HG02885 (cell line): ENCODE results near the gene SSC4D.
"Not testable (repeated sequence)": the region's sequence is repeated elsewhere in the genome, so short reads cannot be mapped to it uniquely, and the experiment has no call there.

ENCODE experiments used
- ATAC-seq: cut with Tn5 transposase; IDR thresholded peaks from one replicate; pipeline ENCODE4 v1.9.1; 2021; ENCODE audit warnings: mild to moderate bottlenecking; ENCODE audit not compliant: unreplicated experiment, poor library complexity

SSC4D gene

GRCh38 chr7:76423666-76424412 lies 14.3 kb upstream of the SSC4D start:
- ATAC-seq, result no peak

DNA sequence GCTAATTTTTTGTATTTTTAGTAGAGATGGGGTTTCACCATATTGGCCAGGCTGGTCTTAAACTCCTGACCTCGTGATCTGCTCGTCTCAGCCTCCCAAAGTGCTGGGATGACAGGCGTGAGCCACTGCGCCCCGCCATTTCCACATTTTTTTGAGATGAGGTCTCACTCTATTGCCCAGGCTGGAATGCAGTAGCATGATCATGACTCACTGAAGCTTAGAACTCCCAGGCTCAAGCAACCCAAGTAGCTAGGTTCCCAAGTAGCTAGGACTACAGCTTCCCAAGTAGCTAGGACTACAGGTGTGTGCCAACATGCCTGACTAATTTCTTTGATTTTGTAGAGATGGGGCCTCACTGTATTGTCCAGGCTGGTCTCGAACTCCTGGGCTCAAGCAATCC lies 11.6 kb upstream of the SSC4D start:
- ATAC-seq, result not testable (repeated sequence)

GRCh38 chr7:76417654-76418310 lies 8.3 kb upstream of the SSC4D start:
- ATAC-seq, result not testable (repeated sequence)

GRCh38 chr7:76412249-76412648 lies 2.8 kb upstream of the SSC4D start:
- ATAC-seq, result no peak

DNA sequence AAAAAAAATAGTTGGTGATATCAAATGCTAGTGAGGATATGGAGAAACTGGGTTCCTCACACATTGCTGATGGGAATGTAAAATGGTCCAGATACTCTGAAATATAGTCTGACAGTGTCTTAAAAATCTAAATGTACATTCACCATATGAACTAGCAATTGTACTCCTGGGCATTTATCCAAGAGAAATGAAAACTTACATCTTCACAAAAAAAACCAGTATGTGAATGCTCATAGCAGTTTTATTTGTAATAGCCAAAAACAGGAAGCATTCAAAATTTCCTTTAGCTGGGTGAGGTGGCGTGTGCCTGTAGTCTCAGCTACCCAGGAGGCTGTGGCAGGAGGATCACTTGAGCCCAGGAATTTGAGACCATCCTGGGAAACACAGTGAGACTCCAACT lies 2.1 kb upstream of the SSC4D start:
- no peak for ATAC-seq

GRCh38 chr7:76408121-76408560 lies 1.4 kb downstream of the SSC4D start:
- ATAC-seq, result no peak

- ATAC-seq, result no peak
Measured at GRCh38 chr7:76407718-76408117, 1.8 kb downstream of the SSC4D start.

DNA sequence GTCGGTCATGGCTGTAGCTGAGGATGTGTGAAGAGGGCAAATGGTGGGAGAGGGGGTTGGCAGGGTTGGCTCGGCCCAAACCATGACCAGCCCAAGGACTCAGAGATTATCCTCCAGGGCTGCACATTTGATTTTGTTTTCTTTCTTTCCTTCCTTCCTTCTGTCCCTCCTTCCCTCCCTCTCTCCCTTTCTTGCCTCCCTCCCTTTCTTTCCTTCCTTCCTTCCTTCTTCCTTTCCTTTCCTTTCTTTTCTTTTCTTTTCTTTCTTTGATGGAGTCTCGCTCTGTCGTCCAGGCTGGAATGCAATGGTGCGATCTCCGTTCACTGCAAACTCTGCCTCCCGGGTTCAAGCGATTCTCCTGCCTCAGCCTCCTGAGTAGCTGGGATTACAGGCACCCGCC lies 3.8 kb downstream of the SSC4D start:
- ATAC-seq, result no peak

DNA sequence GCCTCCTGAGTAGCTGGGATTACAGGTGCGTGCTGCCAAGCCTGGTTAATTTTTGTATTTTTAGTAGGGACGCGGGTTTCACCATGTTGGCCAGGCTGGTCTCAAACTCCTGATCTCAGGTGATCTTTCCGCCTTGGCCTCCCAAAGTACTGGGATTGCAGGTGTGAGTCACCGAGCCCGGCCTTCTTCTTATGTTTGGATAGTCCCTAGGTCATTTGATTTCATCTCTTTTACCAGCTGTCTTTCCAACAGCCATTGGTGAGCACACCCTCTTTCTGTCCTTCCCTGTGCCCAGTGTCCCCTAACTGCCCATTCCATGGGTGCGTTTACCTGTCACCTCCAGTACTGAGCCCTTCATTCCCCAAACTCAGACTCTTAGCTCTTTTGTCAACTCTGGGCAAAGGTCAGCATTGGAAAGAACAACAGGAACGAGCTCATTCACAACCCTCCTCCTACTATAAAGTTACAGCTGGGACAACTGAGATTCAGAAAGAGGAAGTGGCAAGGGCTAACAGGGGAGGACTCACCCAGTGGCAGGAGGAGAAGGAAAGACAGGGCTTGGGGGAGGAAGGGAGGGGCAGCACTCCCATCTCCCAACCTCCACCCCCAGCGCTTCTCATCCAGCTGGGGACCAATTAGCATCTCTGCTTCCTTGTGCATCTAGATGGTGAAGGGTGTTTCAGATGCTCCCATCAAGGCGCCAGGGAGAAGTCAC lies 5.6 kb downstream of the SSC4D start:
- no peak for ATAC-seq

DNA sequence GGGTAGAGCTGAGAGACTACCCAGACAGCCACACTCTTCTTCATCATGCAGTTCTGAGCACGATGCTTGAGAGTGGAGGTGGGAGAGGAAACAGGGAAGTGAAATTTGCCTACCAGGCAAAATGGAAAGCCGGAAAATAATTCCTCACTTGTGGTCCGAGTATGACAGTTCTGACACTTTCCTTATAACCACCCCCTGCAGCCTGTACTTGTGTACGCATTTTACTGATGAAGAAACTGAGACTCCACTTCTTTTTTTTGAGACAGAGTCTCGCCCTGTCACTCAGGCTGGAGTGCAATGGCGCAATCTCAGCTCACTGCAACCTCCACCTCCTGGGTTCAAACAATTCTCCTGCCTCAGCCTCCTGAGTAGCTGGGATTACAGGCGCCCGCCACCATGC lies 6.4 kb downstream of the SSC4D start:
- ATAC-seq, result not testable (repeated sequence)

DNA sequence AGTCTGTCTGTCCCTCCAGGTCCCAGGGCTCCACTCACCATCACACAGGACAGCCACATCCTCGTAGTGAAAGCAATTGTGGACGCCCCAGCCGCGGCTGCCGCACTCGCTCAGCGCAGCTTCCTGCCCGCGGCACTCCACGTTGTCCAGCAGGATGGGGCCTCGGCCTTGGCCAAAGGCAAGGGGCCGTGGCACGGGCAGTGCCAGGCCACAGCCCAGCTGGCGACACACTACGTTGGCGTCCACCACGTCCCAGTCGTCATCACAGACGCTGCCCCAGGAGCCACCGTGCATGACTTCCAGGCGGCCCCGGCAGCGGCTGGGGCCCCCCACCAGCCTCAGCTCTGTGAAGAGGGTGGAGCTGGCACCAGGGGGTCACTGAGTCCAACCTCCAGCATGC lies 9.2 kb downstream of the SSC4D start:
- ATAC-seq, result no peak

GRCh38 chr7:76397409-76398183 lies 11.9 kb downstream of the SSC4D start:
- peak; percentile 33 for ATAC-seq

- no peak for ATAC-seq
Measured at GRCh38 chr7:76396864-76397263, 12.6 kb downstream of the SSC4D start.

- no peak for ATAC-seq
Measured at GRCh38 chr7:76395965-76396726, 13.4 kb downstream of the SSC4D start.

DNA sequence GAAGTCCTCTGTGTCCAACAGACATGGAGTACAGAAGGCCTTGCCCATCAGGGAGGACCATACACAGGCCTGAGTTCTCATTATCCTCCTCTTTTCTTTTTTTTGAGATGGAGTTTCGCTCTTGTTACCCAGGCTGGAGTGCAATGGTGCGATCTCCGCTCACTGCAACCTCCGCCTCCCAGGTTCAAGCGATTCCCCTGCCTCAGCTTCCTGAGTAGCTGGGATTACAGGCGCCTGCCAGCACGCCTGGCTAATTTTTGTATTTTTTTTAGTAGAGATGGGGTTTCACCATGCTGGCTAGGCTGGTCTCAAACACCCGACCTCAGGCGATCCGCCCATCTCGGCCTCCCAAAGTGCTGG lies 13.9 kb downstream of the SSC4D start:
- ATAC-seq, result not testable (repeated sequence)

DNA sequence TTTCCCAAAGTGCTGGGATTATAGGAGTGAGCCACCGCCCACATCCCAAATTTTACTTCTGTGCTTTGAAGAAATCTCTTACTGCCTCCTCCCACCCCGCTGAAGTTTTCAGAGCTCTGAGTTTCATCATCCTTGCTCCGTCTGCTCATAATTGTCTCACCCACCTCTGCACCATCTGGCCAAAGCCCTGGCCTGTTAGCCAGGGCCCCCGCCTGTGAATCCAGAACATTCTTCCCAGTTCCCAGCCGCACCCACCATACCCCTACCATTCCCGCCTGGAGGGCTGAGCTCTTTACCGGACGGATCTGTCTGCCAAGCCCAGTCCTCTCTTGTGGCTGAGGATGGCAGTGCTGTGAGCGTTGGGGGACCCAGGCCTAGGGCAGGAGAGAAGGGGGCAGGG lies 14.5 kb downstream of the SSC4D start:
- ATAC-seq, result no peak

- peak; percentile 92 for ATAC-seq
Measured at GRCh38 chr7:76393116-76394031, 16.1 kb downstream of the SSC4D start.

- no peak for ATAC-seq
Measured at GRCh38 chr7:76392531-76393115, 16.9 kb downstream of the SSC4D start.

DNA sequence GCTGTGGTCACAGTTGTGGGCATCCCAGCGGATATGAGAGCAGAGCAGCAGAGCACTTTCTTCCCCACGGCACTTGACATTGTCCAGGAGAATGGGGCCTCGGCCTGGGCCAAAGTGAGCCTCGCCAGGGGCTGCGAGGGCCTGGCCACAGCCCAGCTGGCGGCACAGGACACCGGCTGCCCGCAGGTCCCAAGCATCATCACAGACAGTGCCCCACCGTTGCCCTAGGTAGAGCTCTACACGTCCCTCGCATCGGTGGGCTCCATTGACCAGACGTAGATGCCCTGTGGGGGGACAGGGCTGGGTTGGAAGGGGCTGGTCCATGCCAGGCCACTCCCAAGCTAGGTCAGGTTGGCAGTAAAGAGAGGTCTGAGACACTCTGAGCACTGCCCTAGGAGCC lies 19.4 kb downstream of the SSC4D start:
- ATAC-seq, result no peak
